HepG2 (cell line): Measurements from ENCODE around the gene CAPN15. TPM values are rescaled to one million over a fixed set of nuclear protein-coding genes. Genes with fewer than 3 reads are reported as not detected.

Experiments used
- ATAD3A ChIP-seq: sonication (generic); formaldehyde crosslinking; IDR thresholded peaks from 2 replicates; pipeline ENCODE4 v1.4.0; 2020; ENCODE audit warnings: missing genetic modification reagents
- ATRX ChIP-seq: sonication (generic); formaldehyde crosslinking; IDR thresholded peaks from 2 replicates; pipeline ENCODE4 v1.4.0; 2020; ENCODE audit warnings: missing genetic modification reagents, borderline replicate concordance
- ELK4 ChIP-seq: sonication (generic); formaldehyde crosslinking; IDR thresholded peaks from 2 replicates; pipeline ENCODE4 v1.9.0; 2021; ENCODE audit warnings: missing genetic modification reagents, borderline replicate concordance
- FOXP1 ChIP-seq, 2 experiments: fragments of 450-650 bp in 1 of 2; IDR thresholded peaks; 2 replicates each; pipeline ENCODE4 v1.6.1; 2017 to 2018; ENCODE audit warnings: antibody characterized with exemption in 1 of 2
- PLRG1 ChIP-seq: fragments of 450-650 bp; conservative IDR thresholded peaks from 2 replicates; pipeline ENCODE4 v1.6.1; 2016
- POGK ChIP-seq: sonication (generic); formaldehyde crosslinking; conservative IDR thresholded peaks from 2 replicates; pipeline ENCODE4 v1.8.0; 2022; ENCODE audit warnings: mild to moderate bottlenecking, moderate library complexity, missing genetic modification reagents
- ZFP91 ChIP-seq: sonication (generic); formaldehyde crosslinking; IDR thresholded peaks from 2 replicates; pipeline ENCODE4 v1.9.0; 2022; ENCODE audit warnings: missing genetic modification reagents, mild to moderate bottlenecking, borderline replicate concordance
- ZNF280D ChIP-seq: sonication (generic); formaldehyde crosslinking; IDR thresholded peaks from 2 replicates; pipeline ENCODE4 v1.5.1; 2020; ENCODE audit warnings: mild to moderate bottlenecking, missing genetic modification reagents
- ZNF30 ChIP-seq: sonication (generic); formaldehyde crosslinking; IDR thresholded peaks from 2 replicates; pipeline ENCODE4 v1.5.0; 2020; ENCODE audit warnings: mild to moderate bottlenecking, missing genetic modification reagents
- ZNF350 ChIP-seq: sonication (generic); formaldehyde crosslinking; IDR thresholded peaks from 2 replicates; pipeline ENCODE4 v1.4.0; 2020; ENCODE audit warnings: mild to moderate bottlenecking, low read depth, missing genetic modification reagents, borderline replicate concordance
- ZNF563 ChIP-seq: sonication (generic); formaldehyde crosslinking; IDR thresholded peaks from 2 replicates; pipeline ENCODE4 v1.8.0; 2022; ENCODE audit warnings: mild to moderate bottlenecking, moderate library complexity, missing genetic modification reagents
- ZNF567 ChIP-seq: sonication (generic); formaldehyde crosslinking; IDR thresholded peaks from 2 replicates; pipeline ENCODE4 v1.8.1; 2023; ENCODE audit warnings: mild to moderate bottlenecking, missing genetic modification reagents, borderline replicate concordance
- ZNF850 ChIP-seq: sonication (generic); formaldehyde crosslinking; conservative IDR thresholded peaks from 2 replicates; pipeline ENCODE4 v1.9.0; 2021; ENCODE audit warnings: mild to moderate bottlenecking, missing genetic modification reagents
- ZNF879 ChIP-seq: sonication (generic); formaldehyde crosslinking; IDR thresholded peaks from 2 replicates; pipeline ENCODE4 v1.8.1; 2023; ENCODE audit warnings: missing genetic modification reagents
- ZNF883 ChIP-seq: sonication (generic); formaldehyde crosslinking; IDR thresholded peaks from 2 replicates; pipeline ENCODE4 v1.5.1; 2020; ENCODE audit warnings: mild to moderate bottlenecking, missing genetic modification reagents; ENCODE audit errors: not compliant biosample characterization
- ZSCAN21 ChIP-seq: sonication (generic); formaldehyde crosslinking; IDR thresholded peaks from 2 replicates; pipeline ENCODE4 v1.8.0; 2022; ENCODE audit warnings: mild to moderate bottlenecking, missing genetic modification reagents, moderate library complexity, borderline replicate concordance
- polyA plus RNA-seq, 8 experiments: library from polyadenylated mRNA; depleted of rRNA in 3 of 8; stranded (reverse) in 7 of 8; unstranded in 1 of 8; fragments of >200 nt; fragmentation: Illumina TruSeq in 4 of 8; extraction: Trizol in 4 of 8; gene quantifications; 2 replicates each; pipeline versions ENCODE4 v1.2.1 to v1.2.3, GENCODE V29; 2011 to 2016; ENCODE audit warnings: low read depth in 4 of 8, missing spikeins in 1 of 8, mixed read lengths in 1 of 8; ENCODE audit not compliant: insufficient read depth in 1 of 8
- total RNA-seq, 5 experiments: library from RNA; depleted of rRNA; stranded (reverse); fragments of >200 nt; fragmentation: Illumina TruSeq; extraction: Trizol; gene quantifications; 2 replicates each; pipeline ENCODE4 v1.2.3, GENCODE V29; 2016; ENCODE audit warnings: low read depth in 1 of 5
- TF ChIP-seq, protein P1 (sequence below): sonication (generic); formaldehyde crosslinking; IDR thresholded peaks from 2 replicates; pipeline ENCODE4 v1.4.0; 2020; ENCODE audit warnings: mild to moderate bottlenecking, missing genetic modification reagents
- TF ChIP-seq, protein P2 (sequence below): IDR thresholded peaks from 2 replicates; pipeline ENCODE4 v1.6.1; 2018; ENCODE audit warnings: missing genetic modification reagents, mild to moderate bottlenecking, missing compliant biosample characterization

CAPN15 gene
- total and polyA plus RNA-seq, 2 of the 13 experiments (the other 11 are each of a cell fraction or from before 2014, with no cell fraction given), result 14.9 to 24.5 TPM

DNA sequence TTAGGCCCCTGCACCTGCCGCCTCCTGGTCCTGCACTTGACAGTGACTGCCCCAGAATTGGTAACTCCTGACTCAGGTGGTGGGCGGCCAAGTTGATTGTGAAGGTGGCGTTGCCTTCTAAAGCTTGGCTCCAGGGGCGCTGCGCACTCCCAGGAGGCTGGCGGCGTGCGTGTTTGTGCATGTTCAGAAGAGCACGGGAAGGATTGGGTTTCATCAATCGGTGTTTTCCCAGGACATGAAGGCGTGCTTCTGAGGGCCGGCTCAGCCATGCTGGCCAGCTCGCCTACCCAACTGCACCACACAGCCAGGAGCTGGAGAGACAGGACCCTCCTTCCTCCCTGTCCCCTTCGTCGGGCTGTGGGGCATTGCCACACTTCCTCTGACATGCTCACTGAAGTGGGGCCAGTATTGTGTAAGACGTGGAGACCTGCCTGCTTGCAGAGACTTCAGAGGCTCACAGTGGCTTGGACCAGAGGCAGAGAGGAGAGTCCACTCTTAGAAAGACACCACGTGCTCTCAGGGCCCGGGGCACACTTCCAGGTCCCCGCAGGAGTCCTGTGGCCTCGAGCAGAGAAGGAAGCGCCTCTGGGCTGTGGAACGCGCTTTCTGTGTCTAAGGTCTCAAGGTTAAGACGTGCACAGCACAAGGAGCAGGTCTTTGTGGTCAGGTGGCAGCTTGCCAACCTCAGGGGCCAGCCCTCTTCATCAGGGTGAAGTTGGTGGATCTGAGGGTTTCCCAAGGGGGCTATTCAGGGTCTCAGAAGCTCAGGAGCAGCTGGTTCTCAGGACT lies 65.2 kb downstream of the CAPN15 start (continued):
- TF ChIP-seq ATRX (CRISPR knock-in tag), result no peak
- no peak for TF ChIP-seq ZNF567
- no peak for TF ChIP-seq ZNF280D (CRISPR knock-in tag)
- TF ChIP-seq ZSCAN21, result no peak
- no peak for TF ChIP-seq ZNF350 (CRISPR knock-in tag)
- no peak for TF ChIP-seq ATAD3A
- TF ChIP-seq ZFP91 (CRISPR knock-in tag), result no peak
- 0 out of 2 replicates have a peak, but pooled peaks have one; percentile 45 for TF ChIP-seq ZNF30 (CRISPR knock-in tag)
- TF ChIP-seq, protein P1, sequence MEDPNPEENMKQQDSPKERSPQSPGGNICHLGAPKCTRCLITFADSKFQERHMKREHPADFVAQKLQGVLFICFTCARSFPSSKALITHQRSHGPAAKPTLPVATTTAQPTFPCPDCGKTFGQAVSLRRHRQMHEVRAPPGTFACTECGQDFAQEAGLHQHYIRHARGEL (CRISPR knock-in tag), result no peak
- TF ChIP-seq ZNF563 (CRISPR knock-in tag), result peak; percentile 57; the same call in 1 of the 2 replicates
- TF ChIP-seq ZNF850 (CRISPR knock-in tag), result no peak
- no peak for TF ChIP-seq ELK4 (CRISPR knock-in tag)
- TF ChIP-seq FOXP1 (IDR thresholded peaks at IDR 0.05), result no peak
- TF ChIP-seq FOXP1 (CRISPR knock-in tag; IDR thresholded peaks at IDR 0.05), result no peak
- no peak for TF ChIP-seq POGK (CRISPR knock-in tag)
- TF ChIP-seq PLRG1, result no peak
- TF ChIP-seq ZNF879 (CRISPR knock-in tag), result no peak
- TF ChIP-seq ZNF883 (CRISPR knock-in tag), result peak; percentile 81
- TF ChIP-seq, protein P2, sequence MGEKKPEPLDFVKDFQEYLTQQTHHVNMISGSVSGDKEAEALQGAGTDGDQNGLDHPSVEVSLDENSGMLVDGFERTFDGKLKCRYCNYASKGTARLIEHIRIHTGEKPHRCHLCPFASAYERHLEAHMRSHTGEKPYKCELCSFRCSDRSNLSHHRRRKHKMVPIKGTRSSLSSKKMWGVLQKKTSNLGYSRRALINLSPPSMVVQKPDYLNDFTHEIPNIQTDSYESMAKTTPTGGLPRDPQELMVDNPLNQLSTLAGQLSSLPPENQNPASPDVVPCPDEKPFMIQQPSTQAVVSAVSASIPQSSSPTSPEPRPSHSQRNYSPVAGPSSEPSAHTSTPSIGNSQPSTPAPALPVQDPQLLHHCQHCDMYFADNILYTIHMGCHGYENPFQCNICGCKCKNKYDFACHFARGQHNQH, result no peak
